ACC112 (cell line): ENCODE measurements around the gene GTF2H4.
"Not testable (repeated sequence)": the region's sequence is repeated elsewhere in the genome, so short reads cannot be mapped to it uniquely, and the experiment has no call there.

Experiments used
- H2AFZ ChIP-seq: fragments of 200-600 bp; sonication (generic); one replicate; pipeline ENCODE4 v1.6.0; 2017; ENCODE audit warnings: antibody characterized with exemption, low read length; ENCODE audit not compliant: unreplicated experiment
- H3K27ac ChIP-seq: fragments of 200-600 bp; sonication (generic); 2 replicates; pipeline ENCODE4 v1.5.1; 2014; ENCODE audit warnings: low read depth, mild to moderate bottlenecking, antibody characterized with exemption, low read length, moderate library complexity
- H3K27me3 ChIP-seq: fragments of 200-600 bp; sonication (generic); 2 replicates; pipeline ENCODE4 v1.6.1; 2014; ENCODE audit warnings: mild to moderate bottlenecking, antibody characterized with exemption, low read length, moderate library complexity, mixed read lengths; ENCODE audit not compliant: insufficient read depth
- H3K36me3 ChIP-seq: fragments of 200-600 bp; sonication (generic); 2 replicates; pipeline ENCODE4 v1.6.1; 2016; ENCODE audit warnings: mild to moderate bottlenecking, antibody characterized with exemption, low read length, moderate library complexity, mixed read lengths; ENCODE audit not compliant: insufficient read depth
- H3K4me1 ChIP-seq: fragments of 200-600 bp; sonication (generic); one replicate; pipeline ENCODE4 v1.6.1; 2016; ENCODE audit warnings: low read length, mixed read lengths; ENCODE audit not compliant: insufficient read depth, unreplicated experiment, control insufficient read depth
- H3K4me3 ChIP-seq: fragments of 200-600 bp; sonication (generic); 2 replicates; pipeline ENCODE4 v1.5.1; 2014; ENCODE audit warnings: mild to moderate bottlenecking, low read depth, low read length
- H3K79me2 ChIP-seq: fragments of 200-600 bp; sonication (generic); one replicate; pipeline ENCODE4 v1.6.0; 2016; ENCODE audit warnings: low read length; ENCODE audit not compliant: control insufficient read depth, unreplicated experiment, insufficient read depth

The GTF2H4 gene

GRCh38 chr6:30913721-30914075 is 5.7 kb downstream of the GTF2H4 start:
- Histone ChIP-seq H3K27me3 (no peaks in the 10 kb centered on the region), H3K27ac (no peak overlapping the region), H3K4me3 (peak overlapping the region; percentile 71), H2AFZ (peak overlapping the region; percentile 16), H3K36me3 (no peaks in the 10 kb centered on the region; the same call in 1 of the 2 replicates), H3K4me1 (peaks cover 29% of the 10 kb centered on the region), H3K79me2 (peaks cover 10% of the 10 kb centered on the region)

GRCh38 chr6:30914076-30914853 is 6.3 kb downstream of the GTF2H4 start, which contains the start of gene VARS2:
Gene VARS2, plus strand, starts transcription at chr6:30914238. Its CDS starts 599 bp downstream, at chr6:30914837.
- Histone ChIP-seq H3K4me1 (peaks cover 23% of the 10 kb centered on the region), H3K27ac (peak within 1 kb of the TSS; percentile 52), H3K79me2 (peaks cover 5% of the 10 kb centered on the region), H3K27me3 (no peaks in the 10 kb centered on the region), H3K4me3 (peak within 1 kb of the TSS; percentile 71), H2AFZ (peak within 1 kb of the TSS; percentile 95), H3K36me3 (no peaks in the 10 kb centered on the region; the same call in 1 of the 2 replicates)

- Histone ChIP-seq H3K36me3 (no peaks in the 10 kb centered on the region; the same call in 1 of the 2 replicates), H3K27ac (peak overlapping the region; percentile 52), H3K79me2 (no peaks in the 10 kb centered on the region), H3K4me1 (peaks cover 20% of the 10 kb centered on the region), H2AFZ (peak overlapping the region; percentile 95), H3K4me3 (peak overlapping the region; percentile 71), H3K27me3 (no peaks in the 10 kb centered on the region)
Observed at GRCh38 chr6:30914854-30915590, 7.0 kb downstream of the GTF2H4 start.

- Histone ChIP-seq H3K4me3 (no peak overlapping the region), H3K27ac (no peak overlapping the region), H3K27me3 (no peaks in the 10 kb centered on the region), H3K79me2 (no peaks in the 10 kb centered on the region), H2AFZ (no peak overlapping the region), H3K36me3 (no peaks in the 10 kb centered on the region; the same call in 1 of the 2 replicates), H3K4me1 (peaks cover 20% of the 10 kb centered on the region)
Observed at GRCh38 chr6:30915591-30915946, 7.6 kb downstream of the GTF2H4 start.

GRCh38 chr6:30917041-30917440 is 9.0 kb downstream of the GTF2H4 start:
- Histone ChIP-seq H3K4me1 (peaks cover 20% of the 10 kb centered on the region), H3K27me3 (no peaks in the 10 kb centered on the region), H3K79me2 (no peaks in the 10 kb centered on the region), H3K36me3 (peaks cover 4% of the 10 kb centered on the region; the same call in 1 of the 2 replicates), H3K27ac (no peak overlapping the region), H3K4me3 (no peak overlapping the region), H2AFZ (no peak overlapping the region)

DNA sequence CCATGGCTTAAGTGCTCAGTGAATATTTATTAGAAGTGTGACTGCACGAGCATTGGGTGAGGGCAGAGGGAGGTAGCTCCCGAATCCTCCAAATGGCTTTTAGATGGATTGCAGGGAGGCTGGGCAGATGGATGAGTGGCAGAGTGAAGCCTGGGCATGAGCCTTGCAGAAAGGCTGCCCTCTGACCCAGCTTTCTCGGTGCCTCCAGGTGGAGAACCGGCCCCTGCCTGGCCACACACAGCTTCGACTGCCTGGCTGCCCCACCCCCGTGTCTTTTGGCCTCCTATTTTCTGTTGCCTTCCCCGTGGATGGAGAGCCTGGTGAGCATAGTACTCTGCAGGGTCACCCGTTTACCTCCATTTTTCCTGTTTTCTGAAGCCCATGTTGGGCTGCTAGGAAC is 9.5 kb downstream of the GTF2H4 start:
- H3K27me3 ChIP-seq: no peaks in the 10 kb centered on the region
- H3K27ac ChIP-seq: no peak overlapping the region
- peaks cover 20% of the 10 kb centered on the region for H3K4me1 ChIP-seq
- H3K79me2 ChIP-seq: no peaks in the 10 kb centered on the region
- H3K4me3 ChIP-seq: no peak overlapping the region
- peaks cover 4% of the 10 kb centered on the region; the same call in 1 of the 2 replicates for H3K36me3 ChIP-seq
- H2AFZ ChIP-seq: no peak overlapping the region

GRCh38 chr6:30918670-30919069 is 10.7 kb downstream of the GTF2H4 start:
- Histone ChIP-seq H3K27me3 (no peaks in the 10 kb centered on the region), H3K27ac (no peak overlapping the region), H2AFZ (no peak overlapping the region), H3K79me2 (no peaks in the 10 kb centered on the region), H3K4me3 (no peak overlapping the region), H3K36me3 (peaks cover 4% of the 10 kb centered on the region; the same call in 1 of the 2 replicates), H3K4me1 (peaks cover 15% of the 10 kb centered on the region)

GRCh38 chr6:30922447-30922852 is 14.4 kb downstream of the GTF2H4 start:
- Histone ChIP-seq H3K27me3 (no peaks in the 10 kb centered on the region), H2AFZ (no peak overlapping the region), H3K4me1 (peaks cover 5% of the 10 kb centered on the region), H3K4me3 (no peak overlapping the region), H3K79me2 (no peaks in the 10 kb centered on the region), H3K36me3 (peaks cover 4% of the 10 kb centered on the region; the same call in 1 of the 2 replicates), H3K27ac (no peak overlapping the region)

GRCh38 chr6:30924040-30924627 is 16.1 kb downstream of the GTF2H4 start:
- peaks cover 17% of the 10 kb centered on the region; the same call in 1 of the 2 replicates for H3K36me3 ChIP-seq

GRCh38 chr6:30926644-30927043 is 18.6 kb downstream of the GTF2H4 start:
- H3K27me3 ChIP-seq: no peaks in the 10 kb centered on the region

More at GRCh38 chr6:30924040-30924627, 16.1 kb downstream of the GTF2H4 start:
- not testable (repeated sequence) for H2AFZ ChIP-seq, H3K27ac ChIP-seq, H3K4me1 ChIP-seq, H3K4me3 ChIP-seq, H3K27me3 ChIP-seq, H3K79me2 ChIP-seq

More at GRCh38 chr6:30926644-30927043, 18.6 kb downstream of the GTF2H4 start:
- Histone ChIP-seq H3K4me3 (no peak overlapping the region), H3K4me1 (peaks cover 5% of the 10 kb centered on the region), H2AFZ (no peak overlapping the region), H3K79me2 (no peaks in the 10 kb centered on the region), H3K36me3 (peaks cover 13% of the 10 kb centered on the region; the same call in 1 of the 2 replicates), H3K27ac (no peak overlapping the region)
